Right lobe of liver (tissue), 4 donors: ENCODE measurements around the gene UGCG.

ENCODE experiments used
- CTCF ChIP-seq, 4 donors: fragments of 200-600 bp in 3 of 4; fragments of 450-650 bp in 1 of 4; IDR thresholded peaks; one replicate each; pipeline versions ENCODE4 v1.5.1 to v1.8.0; 2016 to 2022; ENCODE audit warnings: antibody characterized with exemption in 4 of 4, mild to moderate bottlenecking in 2 of 4
- POLR2A ChIP-seq: fragments of 450-650 bp; IDR thresholded peaks from one replicate; pipeline ENCODE4 v1.6.1; 2017; ENCODE audit warnings: antibody characterized with exemption, mild to moderate bottlenecking
- donor health status: DM: no; HTN: no; CAD: no.
- donor health status: DM: no; HTN: no; CAD: no.
- donor health status: DM: no; HTN: yes; CAD: no.

GRCh38 chr9:111926421-111926875, 29.8 kb downstream of the UGCG start:
- TF ChIP-seq CTCF (IDR thresholded peaks at IDR 0.05) (no peak), POLR2A (no peak)
